ENCODE data around the gene PEDS1. TPM values are rescaled to one million over a fixed set of nuclear protein-coding genes. Genes with fewer than 3 reads are reported as not detected.
A peak's percentile ranks its signal among the peaks of the same experiment; 100 is the strongest.

Gene PEDS1
- total RNA-seq, 1 experiment from 2014 or later = 35.6 TPM

DNA sequence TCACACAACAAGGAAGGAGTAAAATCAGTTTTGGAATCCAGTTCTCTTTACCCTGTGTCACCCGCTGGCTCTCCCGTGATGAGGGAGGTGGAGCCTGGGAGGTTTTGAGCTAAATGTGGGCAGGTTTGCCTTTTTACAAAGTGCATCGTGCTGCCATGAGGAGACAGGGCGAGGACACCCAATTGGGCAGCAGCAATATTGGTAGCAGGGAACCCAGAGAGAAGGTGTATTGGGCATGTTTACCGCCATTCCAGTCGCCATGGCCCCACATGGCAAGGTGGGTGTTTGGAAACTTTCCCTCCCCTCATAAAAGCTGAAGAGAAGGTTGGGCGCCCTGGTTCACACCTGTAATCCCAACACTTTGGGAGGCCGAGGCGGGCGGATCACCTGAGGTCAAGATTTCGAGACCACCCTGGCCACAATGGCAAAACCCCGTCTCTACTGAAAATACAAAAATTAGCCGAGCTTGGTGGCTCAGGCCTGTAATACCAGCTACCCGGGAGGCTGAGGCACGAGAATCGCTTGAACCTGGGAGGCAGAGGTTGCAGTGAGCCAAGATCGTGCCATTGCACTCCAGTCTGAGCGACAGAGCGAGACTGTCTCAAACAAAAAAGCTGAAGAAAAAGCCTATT, 37.0 kb downstream of the PEDS1 start:
- CTCF ChIA-PET = interaction anchor here (0.9 to 2.8 kb wide), 18 partner anchors 10 to 348 kb away, joined by 3 to 27 read pairs (median 6); partner anchors contain the start of genes CEBPB and PEDS1
- no peaks in the 10 kb centered on the region for H3K9me3 Mint-ChIP-seq

GRCh38 chr20:50115591-50116367, 37.7 kb downstream of the PEDS1 start:
- Mint-ChIP-seq H3K36me3 (no peaks in the 10 kb centered on the region), H3K27me3 (ENCODE audit: low read depth) (0 out of 2 replicates have a peak, but pooled peaks cover 2% of the 10 kb centered on the region), H3K9me3 (no peaks in the 10 kb centered on the region), H3K27ac (peak overlapping the region; percentile 91), H3K4me1 (peaks cover 39% of the 10 kb centered on the region), H3K4me3 (peak overlapping the region; percentile 98)
- ATAC-seq (peak; percentile 83), DNase-seq (ENCODE audit: low spot score) (peak; percentile 91)
- POLR2A ChIA-PET = interaction anchor here (1.2 to 2.0 kb wide), 4 partner anchors 9 to 56 kb away, joined by 4 to 8 read pairs (median 5); no protein-coding TSS in a partner anchor
- CTCF ChIA-PET = interaction anchor here (0.8 to 2.8 kb wide), 20 partner anchors 10 to 348 kb away, joined by 3 to 27 read pairs (median 5); partner anchors contain the start of genes CEBPB and PEDS1
- TF ChIP-seq MAX (CRISPR knock-in tag; IDR thresholded peaks at IDR 0.05) (peak; percentile 71; the same call in 1 of the 2 replicates), GTF2I (CRISPR knock-in tag; conservative IDR thresholded peaks at IDR 0.05) (0 out of 2 replicates have a peak, but pooled peaks have one; percentile 56), ZBTB21 (CRISPR knock-in tag; IDR thresholded peaks at IDR 0.05; ENCODE audit: borderline replicate concordance) (no peak), ETV6 (CRISPR knock-in tag; IDR thresholded peaks at IDR 0.05) (0 out of 2 replicates have a peak, but pooled peaks have one; percentile 36), CREM (CRISPR knock-in tag; IDR thresholded peaks at IDR 0.05) (peak; percentile 82; the same call in 1 of the 2 replicates), GABPB1 (CRISPR knock-in tag; IDR thresholded peaks at IDR 0.05) (peak; percentile 76; the same call in 1 of the 2 replicates), FOXK1 (CRISPR knock-in tag; IDR thresholded peaks at IDR 0.05) (peak; percentile 74; the same call in 1 of the 2 replicates), SP1 (CRISPR knock-in tag; conservative IDR thresholded peaks at IDR 0.05) (peak; percentile 40; the same call in 1 of the 2 replicates)
- TF ChIP-seq, protein P1, sequence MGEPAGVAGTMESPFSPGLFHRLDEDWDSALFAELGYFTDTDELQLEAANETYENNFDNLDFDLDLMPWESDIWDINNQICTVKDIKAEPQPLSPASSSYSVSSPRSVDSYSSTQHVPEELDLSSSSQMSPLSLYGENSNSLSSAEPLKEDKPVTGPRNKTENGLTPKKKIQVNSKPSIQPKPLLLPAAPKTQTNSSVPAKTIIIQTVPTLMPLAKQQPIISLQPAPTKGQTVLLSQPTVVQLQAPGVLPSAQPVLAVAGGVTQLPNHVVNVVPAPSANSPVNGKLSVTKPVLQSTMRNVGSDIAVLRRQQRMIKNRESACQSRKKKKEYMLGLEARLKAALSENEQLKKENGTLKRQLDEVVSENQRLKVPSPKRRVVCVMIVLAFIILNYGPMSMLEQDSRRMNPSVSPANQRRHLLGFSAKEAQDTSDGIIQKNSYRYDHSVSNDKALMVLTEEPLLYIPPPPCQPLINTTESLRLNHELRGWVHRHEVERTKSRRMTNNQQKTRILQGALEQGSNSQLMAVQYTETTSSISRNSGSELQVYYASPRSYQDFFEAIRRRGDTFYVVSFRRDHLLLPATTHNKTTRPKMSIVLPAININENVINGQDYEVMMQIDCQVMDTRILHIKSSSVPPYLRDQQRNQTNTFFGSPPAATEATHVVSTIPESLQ (CRISPR knock-in tag; IDR thresholded peaks at IDR 0.05) = no peak

More for the DNA sequence above, 37.0 kb downstream of the PEDS1 start:
- H3K27ac Mint-ChIP-seq = peak overlapping the region; percentile 91
- H3K27me3 Mint-ChIP-seq (ENCODE audit: low read depth) = 0 out of 2 replicates have a peak, but pooled peaks cover 2% of the 10 kb centered on the region
- DNase-seq (ENCODE audit: low spot score) (no peak), ATAC-seq (no peak)
- H3K36me3 Mint-ChIP-seq = no peaks in the 10 kb centered on the region
- peak overlapping the region; percentile 98 for H3K4me3 Mint-ChIP-seq
- TF ChIP-seq OVOL2 (CRISPR knock-in tag; IDR thresholded peaks at IDR 0.05; ENCODE audit: borderline replicate concordance) (no peak), CREM (CRISPR knock-in tag; IDR thresholded peaks at IDR 0.05) (no peak), HMGA2 (CRISPR knock-in tag; IDR thresholded peaks at IDR 0.05) (no peak), MXD4 (CRISPR knock-in tag; IDR thresholded peaks at IDR 0.05; ENCODE audit: borderline replicate concordance) (no peak), RELA (CRISPR knock-in tag; IDR thresholded peaks at IDR 0.05; ENCODE audit: borderline replicate concordance) (no peak), ZNF121 (CRISPR knock-in tag; IDR thresholded peaks at IDR 0.05) (no peak), FOXJ3 (CRISPR knock-in tag; IDR thresholded peaks at IDR 0.05; ENCODE audit: borderline replicate concordance) (no peak), MYBL2 (CRISPR knock-in tag; IDR thresholded peaks at IDR 0.05) (no peak), USF2 (CRISPR knock-in tag; IDR thresholded peaks at IDR 0.05) (no peak), PREB (CRISPR knock-in tag; IDR thresholded peaks at IDR 0.05; ENCODE audit: borderline replicate concordance) (no peak), ATF2 (CRISPR knock-in tag; IDR thresholded peaks at IDR 0.05; ENCODE audit: borderline replicate concordance, low read depth) (no peak), ZNF232 (CRISPR knock-in tag; IDR thresholded peaks at IDR 0.05) (no peak), SMAD3 (CRISPR knock-in tag; IDR thresholded peaks at IDR 0.05; ENCODE audit: borderline replicate concordance) (no peak)
- TF ChIP-seq, protein P2, sequence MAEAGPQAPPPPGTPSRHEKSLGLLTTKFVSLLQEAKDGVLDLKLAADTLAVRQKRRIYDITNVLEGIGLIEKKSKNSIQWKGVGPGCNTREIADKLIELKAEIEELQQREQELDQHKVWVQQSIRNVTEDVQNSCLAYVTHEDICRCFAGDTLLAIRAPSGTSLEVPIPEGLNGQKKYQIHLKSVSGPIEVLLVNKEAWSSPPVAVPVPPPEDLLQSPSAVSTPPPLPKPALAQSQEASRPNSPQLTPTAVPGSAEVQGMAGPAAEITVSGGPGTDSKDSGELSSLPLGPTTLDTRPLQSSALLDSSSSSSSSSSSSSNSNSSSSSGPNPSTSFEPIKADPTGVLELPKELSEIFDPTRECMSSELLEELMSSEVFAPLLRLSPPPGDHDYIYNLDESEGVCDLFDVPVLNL (CRISPR knock-in tag; IDR thresholded peaks at IDR 0.05; ENCODE audit: borderline replicate concordance, low read depth) = no peak
- POLR2A ChIA-PET = interaction anchor here (1.2 to 2.0 kb wide), 4 partner anchors 10 to 56 kb away, joined by 4 to 8 read pairs (median 5); no protein-coding TSS in a partner anchor
- H3K4me1 Mint-ChIP-seq = peaks cover 37% of the 10 kb centered on the region
